Glomerular visceral epithelial cell (primary cell): ENCODE data around the gene APEX2.
"Not testable (repeated sequence)": the region's sequence is repeated elsewhere in the genome, so short reads cannot be mapped to it uniquely, and the experiment has no call there.

Source experiments
- DNase-seq: peaks from one replicate; pipeline ENCODE4 v3.0.0-alpha.2; 2016; ENCODE audit errors: extremely low spot score

Gene APEX2

GRCh38 chrX:55011294-55011693 is 11.1 kb downstream of the APEX2 start:
- DNase-seq: no peak

GRCh38 chrX:55014897-55015299 is 14.7 kb downstream of the APEX2 start:
- no peak for DNase-seq

- no peak for DNase-seq
These were observed 26.0 kb downstream of the APEX2 start for GRCh38 chrX:55026143-55026542.

GRCh38 chrX:55026840-55027239 is 26.7 kb downstream of the APEX2 start:
- no peak for DNase-seq

- no peak for DNase-seq
These were observed 27.9 kb downstream of the APEX2 start for GRCh38 chrX:55028040-55028439.

GRCh38 chrX:55028611-55029010 is 28.4 kb downstream of the APEX2 start:
- no peak for DNase-seq

- no peak for DNase-seq
These were observed 29.1 kb downstream of the APEX2 start for GRCh38 chrX:55029291-55029690.

- no peak for DNase-seq
These were observed 30.4 kb downstream of the APEX2 start, which contains the start of gene ALAS2 for GRCh38 chrX:55030271-55031205. Gene ALAS2 (minus strand): TSS chrX:55030977. CDS start chrX:55026000, 4,977 bp downstream.

- peak; percentile 45 for DNase-seq
These were observed 33.3 kb downstream of the APEX2 start for GRCh38 chrX:55033429-55033828.

- no peak for DNase-seq
These were observed 39.3 kb downstream of the APEX2 start for GRCh38 chrX:55039471-55039870.

GRCh38 chrX:55041514-55041913 is 41.4 kb downstream of the APEX2 start:
- no peak for DNase-seq

GRCh38 chrX:55050599-55050998 is 50.4 kb downstream of the APEX2 start:
- DNase-seq: not testable (repeated sequence)

- DNase-seq: no peak
These were observed 56.9 kb downstream of the APEX2 start for GRCh38 chrX:55056820-55057674.

- DNase-seq: peak; percentile 22
These were observed 57.6 kb downstream of the APEX2 start for GRCh38 chrX:55057675-55058249.
